Measurements from ENCODE around the gene SPO11.

DNA sequence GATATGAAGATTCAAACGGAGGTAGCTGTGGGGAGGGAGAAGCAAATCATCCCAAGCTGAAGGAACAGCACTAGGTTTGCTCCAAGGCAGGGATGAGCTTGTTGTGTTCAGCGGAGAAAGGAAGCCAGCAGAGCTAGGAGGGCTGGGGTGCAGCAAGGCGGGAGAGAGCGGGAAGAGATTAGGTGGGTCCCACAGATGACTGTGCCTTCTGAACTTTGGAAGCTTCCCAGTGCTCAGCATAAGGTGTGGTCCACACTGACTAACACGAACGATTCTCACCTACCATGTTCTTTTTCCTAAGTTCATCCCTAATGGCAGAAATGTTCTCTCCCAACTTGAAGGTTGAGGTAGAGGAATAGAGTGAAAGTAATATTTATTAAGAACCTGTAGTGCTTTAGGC lies 22.7 kb downstream of the SPO11 start:
- no peak for TF ChIP-seq POLR2A (IDR thresholded peaks at IDR 0.05)
- no peak for TF ChIP-seq CTCF (IDR thresholded peaks at IDR 0.05)
